SK-N-SH (cell line): ENCODE data around the gene NRF1. TPM values are rescaled to one million over a fixed set of nuclear protein-coding genes. Genes with fewer than 3 reads are reported as not detected.
"Not testable (repeated sequence)": the region's sequence is repeated elsewhere in the genome, so short reads cannot be mapped to it uniquely, and the experiment has no call there.

ENCODE experiments used
- CTCF ChIA-PET: fragments of 300-600, 350-600 bp; formaldehyde crosslinking; extraction: SDS; loops from one replicate; lab custom pipeline; 2021; lab: Yijun Ruan, JAX
- POLR2A ChIA-PET: fragments of 350-600 bp; sonication (Branson Sonifier 250); formaldehyde crosslinking; extraction: SDS; loops from one replicate; lab custom pipeline; 2020; ENCODE audit warnings: antibody characterized with exemption, inconsistent platforms; lab: Yijun Ruan, JAX
- DNase-seq: peaks from one replicate; pipeline ENCODE4 v3.0.0; 2012
- H2AFZ ChIP-seq: fragments of 200-600 bp; sonication (generic); 2 replicates; pipeline ENCODE4 v1.8.1; 2016; ENCODE audit warnings: antibody characterized with exemption, mild to moderate bottlenecking, low read depth
- H3F3A ChIP-seq: fragments of 200-600 bp; sonication (generic); replicated peaks from 2 replicates; pipeline ENCODE3; 2016; ENCODE audit warnings: antibody characterized with exemption, mild to moderate bottlenecking; ENCODE audit not compliant: insufficient read depth
- H3K27ac ChIP-seq, 2 experiments: fragments of 200-500 bp in 1 of 2; fragments of 200-600 bp in 1 of 2; sonication (Bioruptor generic) in 1 of 2; sonication (generic), shearing (Covaris generic) in 1 of 2; 2 replicates each; pipeline versions ENCODE4 v1.5.1 to v1.6.1; 2014 to 2016; ENCODE audit warnings: low read depth in 2 of 2, inconsistent platforms in 1 of 2, low read length in 1 of 2, mild to moderate bottlenecking in 1 of 2, mixed read lengths in 1 of 2
- H3K27me3 ChIP-seq: fragments of 200-600 bp; sonication (generic), shearing (Covaris generic); 2 replicates; pipeline ENCODE4 v1.6.1; 2016; ENCODE audit warnings: mixed run types; ENCODE audit not compliant: insufficient read depth
- H3K36me3 ChIP-seq, 2 experiments: fragments of 200-500 bp in 1 of 2; fragments of 200-600 bp in 1 of 2; sonication (Bioruptor generic) in 1 of 2; sonication (generic) in 1 of 2; replicated peaks in 1 of 2; 2 replicates each; pipeline versions ENCODE3 to v1.5.1; 2014 to 2016; ENCODE audit warnings: low read length in 1 of 2, mild to moderate bottlenecking in 1 of 2; ENCODE audit not compliant: insufficient read depth in 2 of 2, control insufficient read depth in 1 of 2
- H3K4me1 ChIP-seq, 2 experiments: fragments of 200-500 bp in 1 of 2; fragments of 200-600 bp in 1 of 2; sonication (Bioruptor generic) in 1 of 2; sonication (generic), shearing (Covaris generic) in 1 of 2; 2 replicates each; pipeline versions ENCODE4 v1.5.1 to v1.6.1; 2014 to 2016; ENCODE audit warnings: low read depth in 1 of 2, low read length in 1 of 2, mixed run types in 1 of 2; ENCODE audit not compliant: insufficient read depth in 2 of 2, control insufficient read depth in 1 of 2
- H3K4me2 ChIP-seq: fragments of 200-600 bp; sonication (generic), shearing (Covaris generic); 2 replicates; pipeline ENCODE4 v1.6.1; 2017; ENCODE audit warnings: mixed run types
- H3K4me3 ChIP-seq, 2 experiments: fragments of 200-500 bp in 1 of 2; fragments of 200-600 bp in 1 of 2; sonication (Bioruptor generic) in 1 of 2; sonication (generic), shearing (Covaris generic) in 1 of 2; 2 replicates each; pipeline versions ENCODE4 v1.5.1 to v1.8.1; 2014 to 2016; ENCODE audit warnings: low read depth in 2 of 2, inconsistent platforms in 1 of 2, low read length in 1 of 2, mild to moderate bottlenecking in 1 of 2, mixed read lengths in 1 of 2, moderate library complexity in 1 of 2
- H3K79me2 ChIP-seq: fragments of 200-600 bp; sonication (generic); 2 replicates; pipeline ENCODE4 v1.8.1; 2017; ENCODE audit warnings: mild to moderate bottlenecking; ENCODE audit not compliant: insufficient read depth
- H3K9ac ChIP-seq: fragments of 200-600 bp; sonication (generic); 2 replicates; pipeline ENCODE4 v1.6.1; 2017; ENCODE audit warnings: mixed run types
- H3K9me2 ChIP-seq: fragments of 200-600 bp; sonication (generic); 2 replicates; pipeline ENCODE4 v1.6.1; 2017; ENCODE audit warnings: mixed run types
- H3K9me3 ChIP-seq: fragments of 200-600 bp; sonication (generic); 2 replicates; pipeline ENCODE4 v1.6.1; 2017; ENCODE audit warnings: mixed run types, mild to moderate bottlenecking, moderate library complexity
- H4K20me1 ChIP-seq: fragments of 200-600 bp; sonication (generic); 2 replicates; pipeline ENCODE4 v1.6.1; 2017; ENCODE audit warnings: mild to moderate bottlenecking, mixed run types; ENCODE audit not compliant: insufficient read depth
- EP300 ChIP-seq, 2 experiments: IDR thresholded peaks; 2 replicates each; pipeline versions ENCODE4 v1.4.0 to v1.6.1; 2012; ENCODE audit warnings: borderline replicate concordance in 1 of 2, low read depth in 1 of 2, low read length in 1 of 2
- GABPA ChIP-seq: IDR thresholded peaks from 2 replicates; pipeline ENCODE4 v1.4.0; 2012; ENCODE audit warnings: low read depth, mild to moderate bottlenecking
- IRF3 ChIP-seq: fragments of 150-350 bp; IDR thresholded peaks from 2 replicates; pipeline ENCODE4 v1.6.1; 2016; ENCODE audit warnings: mild to moderate bottlenecking, low read depth, low read length
- JUND ChIP-seq: IDR thresholded peaks from 2 replicates; pipeline ENCODE4 v1.4.0; 2012
- MAX ChIP-seq: IDR thresholded peaks from 2 replicates; pipeline ENCODE4 v1.4.0; 2012; ENCODE audit warnings: low read depth
- NRF1 ChIP-seq: IDR thresholded peaks from 2 replicates; pipeline ENCODE4 v1.6.1; 2012; ENCODE audit warnings: low read depth, mild to moderate bottlenecking, low read length
- POLR2AphosphoS5 ChIP-seq: IDR thresholded peaks from 2 replicates; pipeline ENCODE4 v1.6.1; 2012; ENCODE audit warnings: low read depth, low read length
- SIN3A ChIP-seq: IDR thresholded peaks from 2 replicates; pipeline ENCODE4 v1.6.1; 2012; ENCODE audit warnings: low read depth, mild to moderate bottlenecking, low read length, moderate library complexity, borderline replicate concordance
- YY1 ChIP-seq: IDR thresholded peaks from 2 replicates; pipeline ENCODE4 v1.4.0; 2012; ENCODE audit warnings: low read depth, mild to moderate bottlenecking
- WGBS: methylation state at CpG from one replicate; pipeline ENCODE4 v1.1.6; 2017; ENCODE audit warnings: low lambda C conversion rate; 5-methylcytosine and 5-hydroxymethylcytosine counted together
- polyA plus RNA-seq, 3 experiments: library from polyadenylated mRNA; depleted of rRNA; stranded (reverse); fragments of >200 nt; gene quantifications; 2 replicates each; pipeline ENCODE4 v1.2.3, GENCODE V29; 2012

Gene NRF1
- polyA plus RNA-seq, 1 of the 3 experiments (the other 2 are of a cell fraction): 10.9 TPM

- Histone ChIP-seq H3F3A (no peaks in the 10 kb centered on the region), H3K27ac (no peak overlapping the region), H3K4me2 (no peak overlapping the region), H3K4me1 (no peaks in the 10 kb centered on the region), H3K27me3 (no peaks in the 10 kb centered on the region), H3K4me3 (no peak overlapping the region), H3K36me3 (no peaks in the 10 kb centered on the region), H2AFZ (no peak overlapping the region), H3K9ac (no peak overlapping the region), H3K9me2 (no peaks in the 10 kb centered on the region), H4K20me1 (no peaks in the 10 kb centered on the region), H3K9me3 (no peaks in the 10 kb centered on the region), H3K79me2 (no peaks in the 10 kb centered on the region)
- 69% methylated on average over 5 of the region's 5 CpGs for WGBS
- no peak for DNase-seq
- CTCF ChIA-PET: interaction anchor here (1.4 to 4.0 kb wide), 2 partner anchors 12 to 96 kb away, joined by 3 to 24 read pairs; partner anchors contain the start of gene NRF1
- POLR2A ChIA-PET: no interaction called here
- TF ChIP-seq IRF3 (no peak), SIN3A (no peak), GABPA (no peak), EP300 (IDR thresholded peaks at IDR 0.05; ENCODE audit: borderline replicate concordance in 1 of 2, low read depth in 1 of 2, low read length in 1 of 2) (no peak), NRF1 (no peak), POLR2AphosphoS5 (no peak), YY1 (no peak), MAX (no peak), JUND (no peak)
Observed at GRCh38 chr7:129599174-129599573, 12.3 kb upstream of the NRF1 start.

- H3K9me3 ChIP-seq, DNase-seq, H3K79me2 ChIP-seq, H3K9ac ChIP-seq, H3K27ac ChIP-seq, H3K4me3 ChIP-seq, H3K27me3 ChIP-seq, H4K20me1 ChIP-seq, H3K4me2 ChIP-seq, H3K4me1 ChIP-seq, H3K9me2 ChIP-seq, H2AFZ ChIP-seq, H3F3A ChIP-seq, POLR2A ChIA-PET: not testable (repeated sequence)
- WGBS: 71% methylated on average over 5 of the region's 5 CpGs
- CTCF ChIA-PET: interaction anchor here (1.0 to 1.7 kb wide), 2 partner anchors 8 to 236 kb away, joined by 4 to 6 read pairs; partner anchors contain the start of gene NRF1
- peaks cover 5 to 13% of the 10 kb centered on the region in 2 experiments for H3K36me3 ChIP-seq
Observed at GRCh38 chr7:129603594-129603993, 7.9 kb upstream of the NRF1 start.

- H3K4me3 ChIP-seq, H4K20me1 ChIP-seq, H3K27ac ChIP-seq, H3K9me3 ChIP-seq, H2AFZ ChIP-seq, H3K9me2 ChIP-seq, H3K79me2 ChIP-seq, H3F3A ChIP-seq, H3K9ac ChIP-seq, DNase-seq, H3K4me2 ChIP-seq, H3K4me1 ChIP-seq, H3K27me3 ChIP-seq: not testable (repeated sequence)
- CTCF ChIA-PET: interaction anchor here (1.7 kb wide), 2 partner anchors 9 to 236 kb away, joined by 6 to 7 read pairs; no protein-coding TSS in a partner anchor
- 94% methylated on average over 3 of the region's 3 CpGs for WGBS
- POLR2A ChIA-PET: interaction anchor here (0.9 kb wide), 1 partner anchor 21 kb away, joined by 4 read pairs; no protein-coding TSS in a partner anchor
- peaks cover 9 to 17% of the 10 kb centered on the region in 2 experiments for H3K36me3 ChIP-seq
Observed at GRCh38 chr7:129604021-129604420, 7.5 kb upstream of the NRF1 start.
